ENCODE results near the gene PRDM16.

PRDM16 gene

GRCh38 chr1:3417934-3418333 lies 348.9 kb downstream of the PRDM16 start:
- DNase-seq (ENCODE audit: extremely low read depth in 1 of 2, low read depth in 1 of 2): no peak

GRCh38 chr1:3418600-3418999 lies 349.6 kb downstream of the PRDM16 start:
- DNase-seq (ENCODE audit: extremely low read depth in 1 of 2, low read depth in 1 of 2): no peak

GRCh38 chr1:3419415-3420204 lies 350.6 kb downstream of the PRDM16 start:
- DNase-seq (ENCODE audit: extremely low read depth in 1 of 2, low read depth in 1 of 2): no peak

- DNase-seq (ENCODE audit: extremely low read depth in 1 of 2, low read depth in 1 of 2): no peak
Observed at GRCh38 chr1:3420218-3420951, 351.4 kb downstream of the PRDM16 start.

- DNase-seq (ENCODE audit: extremely low read depth in 1 of 2, low read depth in 1 of 2): no peak
Observed at GRCh38 chr1:3422638-3423037, 353.6 kb downstream of the PRDM16 start.

GRCh38 chr1:3423245-3423829 lies 354.3 kb downstream of the PRDM16 start:
- DNase-seq (ENCODE audit: extremely low read depth in 1 of 2, low read depth in 1 of 2): no peak

GRCh38 chr1:3423896-3424611 lies 355.1 kb downstream of the PRDM16 start:
- DNase-seq (ENCODE audit: extremely low read depth in 1 of 2, low read depth in 1 of 2): no peak

- DNase-seq (ENCODE audit: extremely low read depth in 1 of 2, low read depth in 1 of 2): no peak
Observed at GRCh38 chr1:3425486-3426215, 356.6 kb downstream of the PRDM16 start.

GRCh38 chr1:3426956-3427535 lies 358.0 kb downstream of the PRDM16 start:
- DNase-seq (ENCODE audit: extremely low read depth in 1 of 2, low read depth in 1 of 2): no peak

- DNase-seq (ENCODE audit: extremely low read depth in 1 of 2, low read depth in 1 of 2): no peak
Observed at GRCh38 chr1:3427711-3428704, 359.0 kb downstream of the PRDM16 start.

- DNase-seq (ENCODE audit: extremely low read depth in 1 of 2, low read depth in 1 of 2): no peak
Observed at GRCh38 chr1:3428899-3429298, 359.9 kb downstream of the PRDM16 start.

- DNase-seq (ENCODE audit: extremely low read depth in 1 of 2, low read depth in 1 of 2): no peak
Observed at GRCh38 chr1:3429320-3429719, 360.3 kb downstream of the PRDM16 start.

- no peak for DNase-seq (ENCODE audit: extremely low read depth in 1 of 2, low read depth in 1 of 2)
Observed at GRCh38 chr1:3429766-3430165, 360.8 kb downstream of the PRDM16 start.

- no peak for DNase-seq (ENCODE audit: extremely low read depth in 1 of 2, low read depth in 1 of 2)
Observed at GRCh38 chr1:3430406-3430805, 361.4 kb downstream of the PRDM16 start.

- DNase-seq (ENCODE audit: extremely low read depth in 1 of 2, low read depth in 1 of 2): no peak
Observed at GRCh38 chr1:3430820-3431219, 361.8 kb downstream of the PRDM16 start.

GRCh38 chr1:3431266-3431665 lies 362.3 kb downstream of the PRDM16 start:
- DNase-seq (ENCODE audit: extremely low read depth in 1 of 2, low read depth in 1 of 2): no peak

- no peak for DNase-seq (ENCODE audit: extremely low read depth in 1 of 2, low read depth in 1 of 2)
Observed at GRCh38 chr1:3431686-3432085, 362.7 kb downstream of the PRDM16 start.

GRCh38 chr1:3432306-3432705 lies 363.3 kb downstream of the PRDM16 start:
- no peak for DNase-seq (ENCODE audit: extremely low read depth in 1 of 2, low read depth in 1 of 2)

- no peak for DNase-seq (ENCODE audit: extremely low read depth in 1 of 2, low read depth in 1 of 2)
Observed at GRCh38 chr1:3433076-3433475, 364.1 kb downstream of the PRDM16 start.

Measured in activated CD8-positive, alpha-beta memory T cell treated with anti-CD3 and anti-CD28 coated beads for 1 hour (primary cell).